ENCODE data around the gene UBXN11.

The UBXN11 gene

DNA sequence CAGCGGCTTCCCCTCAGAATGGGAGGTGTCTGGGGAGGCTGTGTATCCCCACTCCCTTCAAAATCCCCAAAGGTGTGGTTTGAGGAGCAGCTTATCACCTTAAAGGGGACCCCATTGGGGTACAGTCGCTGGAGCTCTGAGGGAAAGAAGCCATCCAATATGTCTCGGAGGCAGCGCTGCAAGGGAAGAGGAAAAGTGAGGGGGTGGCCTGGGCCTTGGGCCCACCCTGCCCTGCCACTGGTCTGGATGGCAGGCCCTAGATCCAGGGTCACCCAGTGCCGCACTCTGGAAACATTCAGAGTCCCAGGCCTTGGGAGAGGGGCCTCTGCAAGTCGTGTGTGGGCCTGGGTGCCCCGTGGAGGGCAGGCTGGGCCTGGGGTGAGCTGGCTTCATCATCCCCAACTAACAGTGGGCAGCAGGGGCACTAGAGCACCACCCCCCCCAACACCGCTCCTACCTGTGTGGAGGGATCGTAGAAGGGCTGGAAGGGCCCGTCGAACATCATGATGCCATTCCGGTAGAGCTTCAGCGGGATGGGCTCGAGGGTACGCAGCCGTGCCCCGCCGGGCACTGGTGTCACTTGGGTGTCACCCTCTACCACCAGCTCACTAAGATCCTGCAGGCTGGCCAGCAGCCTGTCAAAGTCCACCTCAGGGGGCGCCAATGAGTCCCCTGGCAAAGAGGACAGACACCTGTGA, 20.9 kb downstream of the UBXN11 start:
- peak; percentile 29 for DNase-seq (ENCODE audit: low spot score)

DNA sequence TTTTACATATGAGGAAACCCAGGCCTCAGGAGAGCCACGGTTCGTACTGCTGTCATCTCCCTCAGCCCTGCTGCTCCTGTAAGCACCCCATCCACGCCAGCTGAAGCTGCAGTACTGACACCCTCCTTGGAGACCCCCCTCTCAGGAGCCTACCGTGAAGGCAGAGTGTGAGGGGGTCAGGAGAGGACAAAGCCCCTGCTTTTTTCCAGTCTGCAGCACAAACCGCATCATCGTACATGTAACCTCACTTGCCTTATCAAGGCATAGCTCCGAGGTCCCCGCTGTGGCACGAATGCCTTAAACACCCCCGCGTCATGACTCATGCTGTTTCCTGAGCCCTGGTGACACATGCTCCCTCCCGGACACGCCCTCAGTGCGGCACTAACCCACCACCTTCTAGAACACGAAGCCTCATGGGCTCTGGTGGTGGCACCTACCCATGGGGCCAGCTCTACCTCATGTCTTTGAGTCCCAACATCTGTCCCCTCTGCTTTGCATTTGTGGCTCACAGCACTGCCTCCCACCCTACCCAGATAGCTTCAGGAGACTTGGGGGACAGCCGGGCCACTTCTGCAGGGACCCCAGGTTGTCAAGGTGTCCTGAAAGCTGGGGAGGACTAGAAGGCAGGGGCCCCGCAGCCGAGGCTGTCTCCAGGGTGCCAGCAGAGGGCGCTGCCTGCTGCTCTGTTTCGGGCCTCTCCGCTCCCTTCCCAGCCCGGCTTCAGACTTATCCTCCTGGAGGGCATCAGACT, 21.7 kb downstream of the UBXN11 start:
- peak; percentile 44 for DNase-seq (ENCODE audit: low spot score)

DNA sequence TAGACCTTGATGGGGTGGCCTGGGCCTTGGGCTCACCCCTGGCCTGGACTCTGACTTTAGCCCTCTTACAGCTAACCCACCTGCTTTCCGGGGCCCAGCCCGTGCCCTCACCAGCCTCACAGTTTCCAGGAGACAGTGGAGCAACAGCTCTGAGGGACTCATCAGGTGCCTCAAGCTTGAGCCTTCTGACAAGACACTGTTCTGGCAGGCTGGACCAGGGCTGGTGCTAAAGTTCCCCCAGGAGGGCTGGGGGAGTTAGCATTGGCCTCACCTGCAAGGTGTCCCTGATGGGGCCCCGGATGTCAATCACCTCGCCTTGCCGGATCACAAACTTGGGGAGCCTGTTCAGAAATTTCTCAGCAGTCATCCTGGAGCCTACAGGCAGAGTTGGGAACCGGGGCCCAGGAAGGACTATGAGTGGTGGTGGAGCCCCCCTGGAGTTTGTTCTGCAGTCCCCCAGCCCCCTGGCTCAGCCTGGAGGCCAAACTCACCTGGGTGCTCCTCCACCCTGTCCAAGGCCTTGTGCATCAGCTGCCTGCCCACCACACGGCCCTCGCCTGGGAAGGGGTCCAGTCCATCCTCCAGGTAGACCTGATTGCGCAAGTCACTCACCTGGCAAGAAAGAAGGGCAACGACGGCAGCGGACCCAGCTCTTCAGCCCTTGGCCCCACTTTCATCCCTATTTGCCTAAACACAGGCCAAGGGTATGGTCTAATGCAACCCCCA, 22.4 kb downstream of the UBXN11 start:
- DNase-seq (ENCODE audit: low spot score): no peak

DNA sequence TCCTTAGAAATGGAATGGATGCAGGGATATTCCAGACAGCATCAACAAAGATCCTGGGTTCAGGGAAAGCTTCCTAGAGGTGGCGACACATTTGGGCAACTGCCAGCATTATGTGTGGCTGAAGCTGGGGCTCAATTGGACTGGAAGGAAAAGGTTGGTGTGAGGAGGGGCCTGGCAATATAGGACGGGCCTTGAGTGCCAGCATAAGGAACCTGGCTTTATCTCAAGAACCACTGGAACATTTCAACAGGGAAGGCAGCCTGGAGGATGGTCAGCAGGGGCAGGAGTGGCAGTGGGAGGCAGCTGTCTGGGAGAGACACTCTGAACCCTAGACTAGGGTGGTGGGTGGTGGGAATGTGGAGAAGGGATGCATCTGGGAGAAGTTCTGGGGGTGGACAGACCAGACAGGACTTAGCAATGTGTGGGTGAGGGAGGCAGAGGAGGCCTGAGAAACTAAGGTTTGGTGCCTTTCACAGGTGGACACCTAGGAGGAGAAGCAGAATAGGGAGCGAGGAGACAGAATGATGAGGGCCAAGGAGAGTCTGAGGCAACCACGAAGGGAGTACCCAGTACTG, 23.1 kb downstream of the UBXN11 start:
- no peak for DNase-seq (ENCODE audit: low spot score)

DNA sequence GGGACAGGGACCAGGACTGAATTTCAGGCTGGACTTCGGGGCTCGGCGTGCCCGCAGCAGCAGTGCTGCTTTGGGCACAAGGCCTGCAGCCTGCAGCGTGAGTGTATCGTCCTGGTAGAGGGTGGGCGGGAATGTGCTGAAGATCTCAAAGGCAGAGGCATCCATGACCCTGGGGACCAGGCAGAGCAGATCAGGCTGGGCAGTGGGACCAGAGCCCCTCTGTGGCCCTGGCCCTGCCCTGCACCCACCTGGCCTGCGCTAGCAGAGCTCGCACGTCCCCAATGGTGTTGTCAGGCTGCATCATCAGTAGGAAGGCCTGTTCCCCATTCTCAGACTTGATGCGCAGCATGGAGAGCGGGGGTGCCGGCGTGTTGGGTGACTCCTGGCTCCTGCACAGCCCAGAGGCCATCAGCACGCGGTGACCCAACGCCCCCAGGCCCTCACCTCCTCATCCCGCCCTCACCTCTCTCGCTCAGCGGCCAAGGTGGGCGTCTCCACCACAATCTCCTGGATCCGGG, 24.0 kb downstream of the UBXN11 start:
- DNase-seq (ENCODE audit: low spot score): no peak

DNA sequence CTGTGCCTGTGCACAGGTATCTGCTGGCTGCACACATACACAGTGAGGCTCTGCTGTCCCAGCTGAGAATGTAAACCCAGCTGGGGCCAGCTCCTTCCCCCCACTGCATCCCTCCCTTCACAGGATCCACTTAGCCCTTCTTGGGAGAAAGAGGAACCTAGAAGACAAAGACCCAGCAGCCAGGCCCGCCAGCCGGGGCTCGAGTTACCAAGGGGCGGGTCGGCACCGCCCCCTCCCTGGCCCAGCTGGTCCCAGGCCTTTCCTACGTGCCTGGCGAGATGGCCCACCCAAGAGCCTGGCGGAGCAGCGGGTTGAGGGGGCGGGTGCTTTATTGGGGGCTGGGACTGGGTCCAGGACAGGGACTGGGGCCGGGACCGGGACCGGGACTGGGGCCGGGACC, 24.5 kb downstream of the UBXN11 start:
- DNase-seq (ENCODE audit: low spot score): no peak

DNA sequence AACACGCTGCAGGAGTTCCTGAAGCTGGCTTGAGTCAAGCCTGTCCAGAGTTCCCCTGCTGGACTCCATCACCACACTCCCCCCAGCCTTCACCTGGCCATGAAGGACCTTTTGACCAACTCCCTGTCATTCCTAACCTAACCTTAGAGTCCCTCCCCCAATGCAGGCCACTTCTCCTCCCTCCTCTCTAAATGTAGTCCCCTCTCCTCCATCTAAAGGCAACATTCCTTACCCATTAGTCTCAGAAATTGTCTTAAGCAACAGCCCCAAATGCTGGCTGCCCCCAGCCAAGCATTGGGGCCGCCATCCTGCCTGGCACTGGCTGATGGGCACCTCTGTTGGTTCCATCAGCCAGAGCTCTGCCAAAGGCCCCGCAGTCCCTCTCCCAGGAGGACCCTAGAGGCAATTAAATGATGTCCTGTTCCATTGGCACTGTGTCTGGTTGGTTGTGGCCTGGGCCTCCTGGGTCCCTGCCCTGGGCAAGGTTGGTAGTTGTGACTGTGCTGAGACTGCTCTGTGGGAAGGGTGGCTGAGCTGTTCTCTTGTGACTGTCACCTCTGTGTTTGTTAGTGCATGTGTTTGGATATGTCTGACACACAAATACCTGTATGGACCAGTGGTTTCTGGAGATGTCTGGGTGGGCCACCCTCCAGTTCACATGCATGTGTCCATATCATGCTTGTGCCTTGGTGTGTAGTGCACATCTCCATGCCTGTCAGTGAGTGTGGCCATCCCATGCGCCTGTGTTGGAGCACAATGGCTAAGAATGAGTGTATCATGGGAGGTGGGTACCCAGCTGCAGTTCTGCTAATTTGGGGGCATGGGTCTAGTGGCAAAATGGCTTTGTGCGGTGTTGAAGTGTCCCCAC, 25.1 kb downstream of the UBXN11 start:
- no peak for DNase-seq (ENCODE audit: low spot score)

DNA sequence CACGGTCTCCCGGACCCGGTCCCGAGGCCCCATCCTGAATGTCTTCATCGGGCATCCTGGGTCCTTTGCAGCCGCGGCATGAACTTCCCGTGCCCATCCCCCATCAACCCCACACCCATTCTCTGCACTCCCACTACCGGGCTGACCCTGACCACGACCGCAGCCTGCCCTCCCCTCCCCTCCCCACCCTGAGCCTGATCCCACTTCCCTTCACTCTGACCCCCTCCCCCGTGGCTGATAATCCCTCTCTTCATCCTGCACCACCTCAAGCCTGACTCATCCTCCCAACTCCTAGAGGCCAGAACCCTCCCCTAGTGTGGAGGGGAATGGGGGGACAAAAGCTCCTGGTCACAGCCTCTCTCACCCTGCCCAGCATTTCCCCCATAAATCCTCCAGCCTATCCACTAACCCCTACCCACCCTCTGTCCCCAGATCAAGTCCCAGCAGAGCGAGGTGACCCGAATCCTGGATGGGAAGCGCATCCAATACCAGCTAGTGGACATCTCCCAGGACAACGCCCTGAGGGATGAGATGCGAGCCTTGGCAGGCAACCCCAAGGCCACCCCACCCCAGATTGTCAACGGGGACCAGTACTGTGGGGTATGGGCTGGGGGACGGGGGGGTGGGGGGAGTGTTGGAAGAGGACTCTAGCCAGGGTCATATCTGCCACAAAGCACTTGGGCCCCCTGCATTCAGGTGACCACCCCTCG, 25.9 kb downstream of the UBXN11 start:
- no peak for DNase-seq (ENCODE audit: low spot score)

DNA sequence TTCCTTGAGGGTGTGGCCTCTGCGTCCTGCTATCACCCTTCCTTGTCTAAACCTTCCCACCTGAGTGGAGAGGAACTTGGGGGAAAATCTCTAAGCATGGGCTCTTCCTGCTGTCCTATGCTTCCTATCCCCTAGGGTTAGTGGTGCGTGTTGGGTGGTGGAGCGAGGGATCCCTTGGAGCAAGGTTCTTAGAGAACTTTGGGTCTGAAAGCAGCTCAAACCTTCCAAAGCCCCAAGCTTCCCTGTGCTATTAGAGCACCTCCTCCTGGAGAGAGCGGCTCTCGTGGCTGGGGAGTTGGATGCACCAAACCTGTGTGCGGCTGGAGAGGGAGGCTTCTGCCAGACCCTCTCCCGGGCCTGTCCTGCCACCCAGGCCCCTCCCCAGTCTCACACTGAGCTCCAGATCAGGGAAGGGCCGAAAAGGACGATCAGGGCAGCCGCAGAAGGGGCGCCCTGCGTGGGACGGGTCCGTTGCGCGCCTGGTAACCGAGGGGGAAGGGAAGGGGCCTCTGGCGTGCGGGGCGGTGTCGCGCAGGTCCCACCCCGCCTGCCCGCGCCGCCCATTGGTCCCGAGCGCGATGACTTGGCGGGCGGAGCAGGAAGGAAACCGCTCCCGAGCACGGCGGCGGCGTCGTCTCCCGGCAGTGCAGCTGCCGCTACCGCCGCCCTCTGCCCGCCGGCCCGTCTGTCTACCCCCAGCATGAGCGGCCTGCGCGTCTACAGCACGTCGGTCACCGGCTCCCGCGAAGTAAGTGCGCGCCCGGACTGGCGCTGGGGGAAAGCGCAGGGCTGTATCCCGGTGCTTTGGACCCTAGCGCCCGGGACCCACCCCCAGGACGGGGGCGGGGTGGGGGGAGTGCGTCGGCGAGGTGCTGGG, 26.7 kb downstream of the UBXN11 start, which contains the start of gene SH3BGRL3:
SH3BGRL3 (plus strand) TSS at position 631 of the 877 bp plus-strand sequence; CDS start at position 701, 70 bp downstream.
- peak; percentile 77 for DNase-seq (ENCODE audit: low spot score)

DNA sequence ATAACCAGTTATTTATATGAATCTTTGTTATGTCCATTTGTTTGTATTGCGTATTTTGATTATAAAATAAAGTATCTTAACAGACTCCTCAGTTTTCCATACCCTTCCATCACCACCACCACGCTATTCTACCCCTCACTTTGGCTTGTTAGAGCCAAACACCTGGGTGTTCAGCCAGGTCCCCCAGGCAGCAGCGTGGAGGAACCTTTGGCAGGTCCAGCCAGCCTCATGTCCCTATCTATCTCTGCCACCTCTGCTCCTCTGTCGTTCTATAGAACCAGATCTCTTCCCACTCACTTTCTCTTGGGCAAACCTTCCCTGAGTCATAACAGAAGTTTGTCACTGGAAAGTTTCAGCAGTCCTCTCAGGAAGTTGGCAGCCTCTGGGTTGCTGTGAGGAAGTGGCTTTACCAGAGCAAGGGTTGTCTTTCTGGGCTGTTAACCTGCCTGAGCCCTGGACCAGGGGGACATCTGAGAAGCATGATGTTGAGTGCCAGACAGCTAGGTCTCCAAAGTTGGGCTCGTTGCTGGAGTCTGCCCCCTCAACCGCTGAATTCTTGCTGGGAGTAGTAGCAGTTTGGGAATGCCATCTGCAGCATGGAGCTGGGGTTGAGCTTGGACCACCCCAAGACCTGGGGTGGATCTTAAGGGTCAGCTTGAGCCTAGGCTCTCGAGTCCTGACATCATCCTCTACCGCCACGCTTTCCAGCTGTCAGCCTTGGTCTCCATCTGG, 27.5 kb downstream of the UBXN11 start:
- no peak for DNase-seq (ENCODE audit: low spot score)

DNA sequence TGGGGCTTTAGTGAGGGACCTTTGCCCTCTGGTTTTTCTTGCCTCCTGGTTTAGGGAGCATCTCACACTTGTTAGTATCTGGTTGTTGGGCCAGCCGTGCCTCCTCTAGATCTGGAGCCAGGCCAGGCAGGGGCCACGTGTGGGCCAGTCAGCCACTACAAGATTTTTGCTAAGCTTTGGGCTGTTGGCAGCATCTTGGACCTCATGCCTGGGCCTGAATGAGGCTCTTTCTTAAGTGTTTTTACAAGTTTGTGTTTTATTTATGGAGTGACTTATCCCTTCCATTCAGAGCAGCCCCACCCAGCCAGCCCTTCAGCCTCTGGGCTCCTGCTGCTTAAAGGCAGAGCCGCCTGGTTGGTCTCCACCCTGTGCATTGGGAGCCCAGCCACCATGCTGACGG, 28.1 kb downstream of the UBXN11 start:
- no peak for DNase-seq (ENCODE audit: low spot score)

DNA sequence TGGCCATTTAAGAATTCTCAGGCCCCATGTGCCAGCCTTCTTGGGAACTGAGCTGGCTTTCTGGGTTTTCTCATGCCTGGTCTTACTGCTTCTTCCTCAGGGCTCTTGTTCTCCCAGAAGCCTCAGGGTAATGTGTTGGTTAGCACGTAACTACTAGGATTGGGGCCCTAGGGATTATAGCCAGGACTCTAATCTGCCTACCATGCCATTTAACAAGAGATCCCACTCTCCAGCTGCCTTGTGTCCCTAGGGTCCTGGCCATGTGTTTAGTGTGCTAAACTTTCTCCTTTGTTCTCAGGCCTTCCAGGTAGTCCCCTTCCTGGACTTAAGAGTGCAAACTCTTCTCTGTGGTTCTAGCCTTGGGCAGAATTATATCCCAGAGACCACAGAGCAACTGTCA, 28.7 kb downstream of the UBXN11 start:
- no peak for DNase-seq (ENCODE audit: low spot score)

DNA sequence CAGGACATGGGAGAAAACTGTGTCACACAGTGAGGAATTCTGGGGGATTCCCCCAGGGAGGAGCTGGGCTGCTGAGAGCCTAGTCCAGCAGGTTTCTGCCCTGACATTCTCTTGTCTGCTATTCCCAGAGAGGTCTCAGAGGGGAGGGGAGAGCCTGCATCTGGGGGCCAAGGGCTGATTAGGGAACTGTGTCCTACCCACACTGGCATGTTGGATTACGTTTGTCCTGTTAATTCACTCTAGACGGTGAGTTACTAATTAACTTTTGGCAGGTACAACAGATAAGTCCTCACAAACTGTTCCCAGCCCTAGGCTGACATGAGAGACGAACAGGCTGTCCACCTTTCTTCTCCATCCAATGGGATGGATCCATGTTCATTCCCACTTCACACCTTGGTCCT, 29.2 kb downstream of the UBXN11 start:
- DNase-seq (ENCODE audit: low spot score): no peak

DNA sequence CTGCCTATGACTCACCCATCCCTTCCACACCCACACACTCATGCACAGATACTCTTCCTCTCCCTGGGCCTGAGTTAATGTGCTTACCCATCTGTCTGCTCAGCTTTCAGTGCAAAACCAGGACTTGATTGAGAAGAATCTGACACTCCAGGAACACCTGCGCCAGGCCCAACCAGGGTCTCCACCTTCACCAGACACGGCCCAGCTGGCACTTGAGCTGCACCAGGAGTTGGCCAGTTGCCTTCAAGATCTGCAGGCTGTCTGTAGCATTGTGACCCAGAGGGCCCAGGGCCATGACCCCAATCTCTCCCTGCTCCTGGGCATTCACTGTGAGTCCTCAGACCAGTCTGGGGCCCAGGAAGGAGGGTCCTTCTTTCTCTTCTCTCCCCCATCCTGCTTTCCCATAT, 30.0 kb downstream of the UBXN11 start:
- no peak for DNase-seq (ENCODE audit: low spot score)

DNA sequence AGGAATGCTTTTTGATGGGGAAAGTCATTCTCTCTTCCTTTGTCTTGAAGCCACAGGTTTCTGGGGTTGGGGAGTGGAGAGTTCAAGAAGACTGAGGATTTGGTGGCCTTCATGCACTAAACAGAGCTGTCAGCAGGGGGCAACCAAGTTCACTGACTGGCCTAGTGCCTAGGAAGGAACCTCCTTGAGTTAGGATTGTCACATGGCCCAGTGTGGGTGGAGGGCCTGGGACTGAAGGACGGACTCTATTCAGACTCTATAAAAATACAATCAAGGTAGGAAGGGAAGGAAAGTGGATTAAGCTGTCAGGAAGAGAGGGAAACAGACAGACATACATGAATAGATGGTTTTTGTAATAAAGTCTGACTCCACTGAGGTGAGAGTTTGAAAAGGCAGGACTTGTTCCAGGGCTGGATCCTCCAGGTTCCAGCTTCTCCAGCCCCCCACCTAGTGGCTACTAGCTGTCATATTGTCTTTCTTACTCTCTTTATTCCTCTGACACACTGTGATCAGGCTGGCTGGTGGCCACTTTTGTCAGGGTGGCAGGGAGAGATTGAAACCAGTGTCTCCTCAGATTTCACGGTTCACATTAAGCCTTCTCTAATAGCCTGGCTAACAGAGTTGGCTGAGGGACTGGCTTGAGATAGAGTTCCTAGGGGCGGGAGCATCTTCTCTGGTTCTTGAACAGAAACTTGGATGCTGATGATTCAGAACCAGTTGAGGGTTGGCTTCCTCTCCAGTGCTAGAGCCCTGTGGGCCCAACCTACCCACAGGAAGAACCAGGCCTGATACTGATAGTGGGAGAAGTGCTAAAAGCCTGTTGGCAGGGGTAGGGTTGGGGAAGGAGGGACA, 30.6 kb downstream of the UBXN11 start:
- peak; percentile 84 for DNase-seq (ENCODE audit: low spot score)

DNA sequence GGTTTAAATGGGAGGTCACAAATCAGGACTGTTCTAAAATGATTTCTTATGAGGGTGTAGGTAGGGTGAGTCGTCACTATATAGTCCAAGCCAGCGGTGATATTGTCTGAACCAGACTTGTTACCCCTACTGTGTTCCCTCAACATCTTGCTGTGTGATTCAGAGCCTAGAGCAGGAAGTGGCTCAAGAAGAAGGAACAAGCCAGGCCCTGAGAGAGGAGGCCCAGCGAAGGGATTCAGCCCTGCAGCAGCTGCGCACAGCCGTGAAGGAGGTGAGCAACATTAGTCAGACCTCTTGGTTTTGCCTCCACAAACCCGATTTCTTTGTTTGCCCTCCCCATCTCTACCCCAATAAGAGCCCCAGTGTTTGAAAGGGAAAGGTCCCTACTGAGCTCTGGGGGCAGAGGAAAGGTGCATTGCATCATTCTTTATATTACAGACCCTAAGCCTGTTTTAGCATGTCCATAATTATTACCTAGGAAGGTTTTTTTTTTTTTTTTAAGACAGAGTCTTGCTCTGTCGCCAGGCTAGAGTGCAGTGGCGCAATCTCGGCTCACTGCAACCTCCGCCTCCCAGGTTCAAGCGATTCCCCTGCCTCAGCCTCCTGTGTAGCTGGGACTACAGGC, 31.5 kb downstream of the UBXN11 start:
- no peak for DNase-seq (ENCODE audit: low spot score)

DNA sequence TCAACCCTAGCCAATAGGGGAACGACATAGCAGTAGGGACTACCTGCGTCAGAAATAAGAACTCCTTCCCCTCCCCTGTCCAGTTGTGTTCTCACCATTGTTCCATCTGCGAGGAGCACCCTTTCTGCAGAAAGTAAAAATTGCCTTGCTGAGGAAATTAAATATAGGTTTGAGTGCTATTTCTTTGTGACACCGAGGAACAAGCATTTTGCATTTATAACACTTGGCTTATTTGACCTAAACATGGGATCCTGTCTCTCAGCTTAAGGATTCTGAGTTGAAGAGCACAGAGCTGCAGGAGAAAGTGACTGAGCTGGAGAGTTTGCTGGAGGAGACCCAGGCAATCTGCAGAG, 37.3 kb downstream of the UBXN11 start:
- no peak for DNase-seq (ENCODE audit: low spot score)

All from cerebellar cortex (tissue), 1 donor.